ENCODE results near the gene NHS.

NHS gene

DNA sequence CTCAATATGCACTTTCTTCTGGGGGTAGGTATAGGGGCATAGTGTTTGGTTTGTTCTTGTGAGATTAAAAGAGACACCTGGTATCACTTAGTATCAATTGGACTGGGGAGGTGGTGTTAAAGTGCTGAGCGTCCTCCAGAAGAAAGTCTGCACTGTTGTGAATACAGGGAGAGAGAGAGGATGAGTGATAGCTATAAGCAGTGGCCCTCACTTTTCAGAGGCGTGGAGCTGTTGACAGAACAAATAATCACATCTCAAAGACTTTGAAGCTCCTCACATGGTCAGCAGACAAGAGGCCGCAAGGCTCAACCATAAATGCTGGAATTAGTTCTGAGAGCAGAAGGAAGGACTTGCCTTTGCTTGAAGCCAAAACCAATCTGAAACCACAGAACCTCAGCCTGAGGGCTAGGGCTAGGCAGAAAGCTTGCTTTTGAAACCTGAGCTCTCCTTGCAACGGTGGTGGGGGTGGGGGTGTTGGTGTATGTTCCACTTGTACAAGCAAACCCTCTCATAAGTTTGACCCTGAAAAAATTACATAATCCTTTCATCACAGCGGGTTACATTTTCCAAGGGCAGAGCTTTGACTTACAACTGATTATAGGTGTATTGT lies 239.1 kb downstream of the NHS start:
- TF ChIP-seq, protein P1, sequence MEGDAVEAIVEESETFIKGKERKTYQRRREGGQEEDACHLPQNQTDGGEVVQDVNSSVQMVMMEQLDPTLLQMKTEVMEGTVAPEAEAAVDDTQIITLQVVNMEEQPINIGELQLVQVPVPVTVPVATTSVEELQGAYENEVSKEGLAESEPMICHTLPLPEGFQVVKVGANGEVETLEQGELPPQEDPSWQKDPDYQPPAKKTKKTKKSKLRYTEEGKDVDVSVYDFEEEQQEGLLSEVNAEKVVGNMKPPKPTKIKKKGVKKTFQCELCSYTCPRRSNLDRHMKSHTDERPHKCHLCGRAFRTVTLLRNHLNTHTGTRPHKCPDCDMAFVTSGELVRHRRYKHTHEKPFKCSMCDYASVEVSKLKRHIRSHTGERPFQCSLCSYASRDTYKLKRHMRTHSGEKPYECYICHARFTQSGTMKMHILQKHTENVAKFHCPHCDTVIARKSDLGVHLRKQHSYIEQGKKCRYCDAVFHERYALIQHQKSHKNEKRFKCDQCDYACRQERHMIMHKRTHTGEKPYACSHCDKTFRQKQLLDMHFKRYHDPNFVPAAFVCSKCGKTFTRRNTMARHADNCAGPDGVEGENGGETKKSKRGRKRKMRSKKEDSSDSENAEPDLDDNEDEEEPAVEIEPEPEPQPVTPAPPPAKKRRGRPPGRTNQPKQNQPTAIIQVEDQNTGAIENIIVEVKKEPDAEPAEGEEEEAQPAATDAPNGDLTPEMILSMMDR (IDR thresholded peaks at IDR 0.05; ENCODE audit: low read depth, low read length): no peak
- no peak for DNase-seq
- Histone ChIP-seq H3K4me1 (no peaks in the 10 kb centered on the region; the same call in 1 of the 2 replicates), H3K36me3 (no peaks in the 10 kb centered on the region), H3K4me3 (ENCODE audit: low read depth, low read length) (no peak overlapping the region), H3K27me3 (no peaks in the 10 kb centered on the region), H3K9me3 (no peaks in the 10 kb centered on the region)

DNA sequence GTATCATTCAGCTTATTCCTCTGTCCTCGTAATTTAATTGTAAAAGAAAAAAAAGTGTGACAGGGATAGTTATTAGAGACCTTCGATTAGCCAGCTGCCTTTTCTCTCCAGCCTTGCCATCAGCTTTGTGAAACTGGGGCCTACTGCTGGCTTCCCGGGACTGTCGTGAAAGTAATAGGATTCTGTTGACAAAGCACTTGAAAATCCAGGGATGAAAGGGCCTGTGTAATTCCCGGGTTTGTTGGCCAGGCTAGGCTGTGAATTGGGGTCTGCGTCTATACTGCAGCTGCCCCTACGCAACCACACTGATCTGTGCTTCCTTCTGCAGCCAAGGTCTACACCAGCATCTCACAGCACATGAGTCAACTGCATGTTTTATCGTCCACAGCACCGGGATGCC lies 241.9 kb downstream of the NHS start:
- no peaks in the 10 kb centered on the region for H3K9me3 ChIP-seq
- H3K36me3 ChIP-seq: no peaks in the 10 kb centered on the region
- no peaks in the 10 kb centered on the region for H3K27me3 ChIP-seq
- no peaks in the 10 kb centered on the region for H3K4me1 ChIP-seq
- no peak overlapping the region for H3K4me3 ChIP-seq (ENCODE audit: low read depth, low read length)
- DNase-seq: no peak
- TF ChIP-seq, protein P1 (IDR thresholded peaks at IDR 0.05; ENCODE audit: low read depth, low read length): no peak

DNA sequence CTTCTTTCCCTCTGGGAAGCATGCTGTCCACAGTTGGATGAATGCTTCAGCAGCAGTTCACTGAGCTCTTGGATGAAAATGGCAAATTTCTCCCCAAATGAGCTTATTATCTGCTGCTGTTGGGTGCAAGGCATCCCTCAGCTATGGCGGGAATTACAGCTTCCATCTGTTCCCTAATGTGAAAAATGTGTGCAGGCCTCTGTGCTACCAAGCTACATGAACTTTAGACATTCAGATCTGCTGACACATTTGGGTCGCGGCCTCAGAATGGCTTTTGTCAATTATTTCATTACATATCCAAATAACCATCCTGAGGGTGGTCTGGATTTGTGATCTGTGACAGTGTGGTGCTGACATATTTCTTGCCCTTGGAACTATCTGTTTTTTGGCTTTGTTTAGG lies 242.8 kb downstream of the NHS start:
- DNase-seq: peak; percentile 5
- no peaks in the 10 kb centered on the region for H3K27me3 ChIP-seq
- H3K4me1 ChIP-seq: no peaks in the 10 kb centered on the region
- no peaks in the 10 kb centered on the region for H3K36me3 ChIP-seq
- H3K9me3 ChIP-seq: no peaks in the 10 kb centered on the region
- TF ChIP-seq, protein P1 (IDR thresholded peaks at IDR 0.05; ENCODE audit: low read depth, low read length): no peak
- no peak overlapping the region for H3K4me3 ChIP-seq (ENCODE audit: low read depth, low read length)

DNA sequence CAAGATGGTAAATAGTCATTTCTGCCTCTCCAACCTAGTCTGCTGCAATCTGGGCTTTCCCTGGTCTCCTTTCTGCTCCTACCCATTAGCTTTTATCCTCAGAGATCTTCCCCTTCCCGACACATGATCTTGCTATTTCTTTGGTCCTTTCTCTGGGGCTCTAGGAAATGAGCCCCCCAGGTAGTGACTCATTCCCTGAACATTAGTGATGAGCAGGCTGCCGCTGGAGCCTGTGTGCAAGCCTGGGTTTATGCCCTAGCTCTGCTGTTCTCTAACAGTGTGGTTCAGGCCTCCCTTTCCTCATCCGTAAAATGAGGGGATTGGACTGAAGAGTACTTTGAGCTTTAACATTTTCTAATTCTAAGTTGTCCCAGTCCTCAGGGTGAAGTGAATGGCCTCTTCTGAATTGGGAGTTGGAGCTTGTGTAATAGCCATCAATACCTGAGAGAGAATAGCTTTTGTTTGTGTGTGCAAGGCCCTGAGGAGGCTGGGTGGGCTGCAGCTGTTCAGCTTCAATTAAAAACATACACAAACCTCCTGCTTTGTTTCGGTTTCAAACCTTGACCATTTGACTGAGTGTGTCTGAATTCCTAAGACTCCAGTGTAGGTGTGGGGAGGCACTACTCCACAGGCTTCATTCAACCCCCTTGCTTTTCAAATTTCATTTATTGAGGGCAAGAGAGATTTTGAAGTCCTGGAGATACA lies 246.7 kb downstream of the NHS start:
- no peak for DNase-seq
- TF ChIP-seq, protein P1 (IDR thresholded peaks at IDR 0.05; ENCODE audit: low read depth, low read length): no peak
- no peak overlapping the region for H3K4me3 ChIP-seq (ENCODE audit: low read depth, low read length)
- H3K36me3 ChIP-seq: no peaks in the 10 kb centered on the region
- H3K9me3 ChIP-seq: no peaks in the 10 kb centered on the region
- no peaks in the 10 kb centered on the region for H3K4me1 ChIP-seq
- H3K27me3 ChIP-seq: no peaks in the 10 kb centered on the region

DNA sequence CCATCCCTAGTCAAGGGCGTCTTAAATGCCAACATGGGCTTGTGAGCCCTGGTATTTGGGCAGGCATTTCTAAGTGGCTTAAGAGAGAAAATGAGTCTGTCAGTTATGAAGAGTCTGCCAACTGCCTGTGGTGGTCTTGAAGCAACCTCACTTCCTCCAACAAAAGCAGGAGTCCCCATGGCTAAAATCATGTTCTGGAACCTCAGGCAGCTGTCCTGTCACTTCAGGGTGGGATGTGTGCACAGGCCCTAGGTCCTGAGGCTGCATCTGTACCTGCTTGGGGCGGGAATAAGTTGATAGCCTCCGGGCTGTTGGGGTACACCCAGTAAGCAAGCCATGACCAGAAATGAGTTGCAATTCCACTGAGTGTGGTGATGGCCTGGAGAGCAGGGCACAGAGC lies 247.3 kb downstream of the NHS start:
- TF ChIP-seq, protein P1 (IDR thresholded peaks at IDR 0.05; ENCODE audit: low read depth, low read length): no peak
- H3K9me3 ChIP-seq: no peaks in the 10 kb centered on the region
- no peak overlapping the region for H3K4me3 ChIP-seq (ENCODE audit: low read depth, low read length)
- no peaks in the 10 kb centered on the region for H3K4me1 ChIP-seq
- no peak for DNase-seq
- H3K36me3 ChIP-seq: no peaks in the 10 kb centered on the region
- H3K27me3 ChIP-seq: no peaks in the 10 kb centered on the region

DNA sequence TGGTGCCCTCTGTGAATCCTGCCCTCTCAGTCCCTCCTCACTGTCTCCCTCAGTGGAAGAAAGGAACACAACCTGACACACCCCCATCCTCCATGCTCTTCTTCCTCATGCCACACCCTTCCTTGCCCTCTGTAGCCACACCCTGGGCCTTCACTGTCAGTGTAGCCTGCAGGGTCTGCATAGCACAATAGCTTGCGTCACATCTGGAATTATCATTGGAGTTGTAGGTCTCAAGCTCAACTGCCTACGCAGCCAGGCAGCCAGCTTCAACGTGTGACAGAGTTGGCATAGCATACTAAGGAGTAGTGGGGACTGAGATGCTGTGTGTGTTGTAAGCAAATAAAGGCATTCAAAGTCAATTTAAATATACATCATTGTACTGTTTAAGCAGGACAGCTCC lies 248.8 kb downstream of the NHS start:
- TF ChIP-seq, protein P1 (IDR thresholded peaks at IDR 0.05; ENCODE audit: low read depth, low read length): no peak
- Histone ChIP-seq H3K27me3 (no peaks in the 10 kb centered on the region), H3K4me3 (ENCODE audit: low read depth, low read length) (no peak overlapping the region), H3K9me3 (no peaks in the 10 kb centered on the region), H3K36me3 (no peaks in the 10 kb centered on the region), H3K4me1 (no peaks in the 10 kb centered on the region)
- no peak for DNase-seq

Measured in BE2C (cell line).